Measurements from ENCODE around the gene LCE7A. TPM values are rescaled to one million over a fixed set of nuclear protein-coding genes. Genes with fewer than 3 reads are reported as not detected.

LCE7A gene
- total RNA-seq, 3 donors from 2014 or later, result not detected

GRCh38 chr1:152888126-152888525 lies 28.3 kb downstream of the LCE7A start:
- no peaks in the 10 kb centered on the region for H3K9me3 Mint-ChIP-seq
- peaks cover 11% of the 10 kb centered on the region for H3K27me3 Mint-ChIP-seq (ENCODE audit: low read depth)
- ATAC-seq, result no peak
- H3K4me1 Mint-ChIP-seq (ENCODE audit: low read depth), result no peaks in the 10 kb centered on the region
- no peak for DNase-seq
- no peak overlapping the region for H3K4me3 Mint-ChIP-seq
- no peaks in the 10 kb centered on the region for H3K36me3 Mint-ChIP-seq (ENCODE audit: insufficient read depth)

- peaks cover 4% of the 10 kb centered on the region for H3K9me3 Mint-ChIP-seq
- H3K27me3 Mint-ChIP-seq (ENCODE audit: low read depth), result peaks cover 31% of the 10 kb centered on the region
- H3K4me3 Mint-ChIP-seq, result no peak overlapping the region
- no peak for DNase-seq
- H3K4me1 Mint-ChIP-seq (ENCODE audit: low read depth), result no peaks in the 10 kb centered on the region
- ATAC-seq, result no peak
- H3K36me3 Mint-ChIP-seq (ENCODE audit: insufficient read depth), result no peaks in the 10 kb centered on the region
Observed at GRCh38 chr1:152899027-152899426, 39.2 kb downstream of the LCE7A start.

GRCh38 chr1:152899883-152900282 lies 40.1 kb downstream of the LCE7A start:
- DNase-seq (no peak), ATAC-seq (no peak)
- no peak overlapping the region for H3K4me3 Mint-ChIP-seq
- H3K9me3 Mint-ChIP-seq, result no peaks in the 10 kb centered on the region
- no peaks in the 10 kb centered on the region for H3K36me3 Mint-ChIP-seq (ENCODE audit: insufficient read depth)
- peaks cover 28% of the 10 kb centered on the region for H3K27me3 Mint-ChIP-seq (ENCODE audit: low read depth)
- no peaks in the 10 kb centered on the region for H3K4me1 Mint-ChIP-seq (ENCODE audit: low read depth)

GRCh38 chr1:152901631-152902030 lies 41.8 kb downstream of the LCE7A start:
- Mint-ChIP-seq H3K4me1 (ENCODE audit: low read depth) (no peaks in the 10 kb centered on the region), H3K36me3 (ENCODE audit: insufficient read depth) (no peaks in the 10 kb centered on the region), H3K4me3 (no peak overlapping the region), H3K27me3 (ENCODE audit: low read depth) (peaks cover 24% of the 10 kb centered on the region), H3K9me3 (no peaks in the 10 kb centered on the region)
- DNase-seq (no peak), ATAC-seq (no peak)

GRCh38 chr1:152902636-152903035 lies 42.8 kb downstream of the LCE7A start:
- Mint-ChIP-seq H3K4me1 (ENCODE audit: low read depth) (no peaks in the 10 kb centered on the region), H3K4me3 (no peak overlapping the region), H3K27me3 (ENCODE audit: low read depth) (peaks cover 17% of the 10 kb centered on the region), H3K9me3 (no peaks in the 10 kb centered on the region), H3K36me3 (ENCODE audit: insufficient read depth) (no peaks in the 10 kb centered on the region)
- ATAC-seq (no peak), DNase-seq (no peak)

- H3K36me3 Mint-ChIP-seq (ENCODE audit: insufficient read depth), result no peaks in the 10 kb centered on the region
- no peak for DNase-seq
Observed at GRCh38 chr1:152904688-152905440, 45.1 kb downstream of the LCE7A start.

GRCh38 chr1:152906023-152906565 lies 46.3 kb downstream of the LCE7A start:
- DNase-seq, result no peak
- Mint-ChIP-seq H3K27me3 (ENCODE audit: low read depth) (peaks cover 26% of the 10 kb centered on the region), H3K36me3 (ENCODE audit: insufficient read depth) (no peaks in the 10 kb centered on the region), H3K4me3 (no peak overlapping the region), H3K9me3 (no peaks in the 10 kb centered on the region), H3K4me1 (ENCODE audit: low read depth) (no peaks in the 10 kb centered on the region)
- ATAC-seq, result no peak

More at GRCh38 chr1:152904688-152905440, 45.1 kb downstream of the LCE7A start:
- no peaks in the 10 kb centered on the region for H3K4me1 Mint-ChIP-seq (ENCODE audit: low read depth)
- no peak for ATAC-seq
- H3K4me3 Mint-ChIP-seq, result no peak overlapping the region
- H3K27me3 Mint-ChIP-seq (ENCODE audit: low read depth), result peaks cover 24% of the 10 kb centered on the region
- no peaks in the 10 kb centered on the region for H3K9me3 Mint-ChIP-seq

GRCh38 chr1:152907686-152908601 lies 48.1 kb downstream of the LCE7A start, which contains the start of gene IVL:
IVL (plus strand) TSS chr1:152908546; CDS start chr1:152909798, 1,252 bp downstream.
- Mint-ChIP-seq H3K36me3 (ENCODE audit: insufficient read depth) (no peaks in the 10 kb centered on the region), H3K9me3 (no peaks in the 10 kb centered on the region), H3K4me1 (ENCODE audit: low read depth) (no peaks in the 10 kb centered on the region), H3K4me3 (no peak within 1 kb of the TSS), H3K27me3 (ENCODE audit: low read depth) (peaks cover 30% of the 10 kb centered on the region)
- DNase-seq (no peak), ATAC-seq (no peak)

- no peaks in the 10 kb centered on the region for H3K9me3 Mint-ChIP-seq
- H3K4me3 Mint-ChIP-seq, result no peak overlapping the region
- H3K4me1 Mint-ChIP-seq (ENCODE audit: low read depth), result no peaks in the 10 kb centered on the region
- DNase-seq (no peak), ATAC-seq (no peak)
- H3K27me3 Mint-ChIP-seq (ENCODE audit: low read depth), result peaks cover 29% of the 10 kb centered on the region
- no peaks in the 10 kb centered on the region for H3K36me3 Mint-ChIP-seq (ENCODE audit: insufficient read depth)
Observed at GRCh38 chr1:152909206-152909605, 49.4 kb downstream of the LCE7A start.

Other genes with a start within 250 kb of the LCE7A start
- gene LCE3B, start 246.2 kb upstream of the LCE7A start, total RNA-seq, result not detected
- gene LCE3A, start 236.9 kb upstream of the LCE7A start, total RNA-seq, result not detected
- gene LCE2D, start 196.6 kb upstream of the LCE7A start, total RNA-seq, result not detected
- not detected for gene LCE2C, start 184.7 kb upstream of the LCE7A start, total RNA-seq
- not detected for gene LCE2B, start 173.9 kb upstream of the LCE7A start, total RNA-seq
- gene LCE2A, start 161.7 kb upstream of the LCE7A start, total RNA-seq, result not detected
- gene LCE4A, start 151.8 kb upstream of the LCE7A start, total RNA-seq, result not detected
- gene KPRP, start 102.0 kb upstream of the LCE7A start, total RNA-seq, result not detected
- gene LCE1F, start 84.9 kb upstream of the LCE7A start, total RNA-seq, result not detected
- gene LCE1E, start 73.7 kb upstream of the LCE7A start, total RNA-seq, result not detected
- not detected for gene LCE1D, start 63.3 kb upstream of the LCE7A start, total RNA-seq
- not detected for gene LCE1C, start 53.3 kb upstream of the LCE7A start, total RNA-seq
- not detected for gene LCE1B, start 48.0 kb upstream of the LCE7A start, total RNA-seq
- gene LCE1A, start 32.5 kb upstream of the LCE7A start, total RNA-seq, result not detected
- not detected for gene LCE6A, start 17.1 kb upstream of the LCE7A start, total RNA-seq
- not detected for gene SMCP, start 18.3 kb downstream of the LCE7A start, total RNA-seq
- gene IVL, start 48.5 kb downstream of the LCE7A start, total RNA-seq, result not detected
- not detected for gene SPRR5, start 87.2 kb downstream of the LCE7A start, total RNA-seq
- gene SPRR4, start 110.7 kb downstream of the LCE7A start, total RNA-seq, result not detected
- gene SPRR1A, start 124.1 kb downstream of the LCE7A start, total RNA-seq, result not detected
- not detected for gene SPRR3, start 141.8 kb downstream of the LCE7A start, total RNA-seq
- not detected for gene SPRR1B, start 171.2 kb downstream of the LCE7A start, total RNA-seq
- not detected for gene SPRR2D, start 181.1 kb downstream of the LCE7A start, total RNA-seq
- gene SPRR2A, start 197.5 kb downstream of the LCE7A start, total RNA-seq, result not detected
- not detected for gene SPRR2B, start 211.6 kb downstream of the LCE7A start, total RNA-seq
- not detected for gene SPRR2E, start 234.5 kb downstream of the LCE7A start, total RNA-seq